Neural cell (in vitro differentiated cells): Measurements from ENCODE around the gene KRTAP26-1.

ENCODE experiments used
- CTCF ChIP-seq: fragments of 450-650 bp; IDR thresholded peaks from 2 replicates; pipeline ENCODE4 v1.5.1; 2014; ENCODE audit warnings: antibody characterized with exemption, mild to moderate bottlenecking, moderate library complexity; ENCODE audit not compliant: poor library complexity, severe bottlenecking
- EP300 ChIP-seq: fragments of 450-650 bp; conservative IDR thresholded peaks from 2 replicates; pipeline ENCODE4 v1.6.1; 2014; ENCODE audit warnings: antibody characterized with exemption, mild to moderate bottlenecking, moderate library complexity; ENCODE audit not compliant: poor library complexity, severe bottlenecking
- EZH2 ChIP-seq: fragments of 200-600, 300-800 bp; shearing (Covaris generic), sonication (generic); IDR thresholded peaks from 2 replicates; pipeline ENCODE4 v1.6.1; 2014; ENCODE audit warnings: antibody characterized with exemption, low read length, borderline replicate concordance, mild to moderate bottlenecking; ENCODE audit not compliant: insufficient read depth, poor library complexity, severe bottlenecking
- POLR2AphosphoS5 ChIP-seq: IDR thresholded peaks from 2 replicates; pipeline ENCODE4 v1.6.1; 2012
- RAD21 ChIP-seq: fragments of 450-650 bp; conservative IDR thresholded peaks from 2 replicates; pipeline ENCODE4 v1.6.1; 2014; ENCODE audit warnings: antibody characterized with exemption, mild to moderate bottlenecking, moderate library complexity
- REST ChIP-seq: IDR thresholded peaks from 2 replicates; pipeline ENCODE4 v1.6.1; 2012; ENCODE audit warnings: borderline replicate concordance

GRCh38 chr21:30305136-30305535 lies 15.0 kb downstream of the KRTAP26-1 start:
- no peak for TF ChIP-seq REST
- TF ChIP-seq CTCF: no peak
- TF ChIP-seq POLR2AphosphoS5: no peak
- TF ChIP-seq RAD21: no peak
- no peak for TF ChIP-seq EZH2
- no peak for TF ChIP-seq EP300
